Measurements from ENCODE around the gene ZNF521.

ZNF521 gene

GRCh38 chr18:25067275-25068025, 284.5 kb downstream of the ZNF521 start:
- Histone ChIP-seq H3K27ac (no peak overlapping the region), H3K4me1 (no peaks in the 10 kb centered on the region), H3K4me2 (no peak overlapping the region), H3K27me3 (no peaks in the 10 kb centered on the region), H4K20me1 (no peaks in the 10 kb centered on the region), H3K4me3 (no peak overlapping the region), H3K9ac (no peak overlapping the region), H3K36me3 (no peaks in the 10 kb centered on the region), H3K9me3 (no peaks in the 10 kb centered on the region)
- no peak for TF ChIP-seq Cebpa-rat (IDR thresholded peaks at IDR 0.05)

- Histone ChIP-seq H3K27me3 (no peaks in the 10 kb centered on the region), H3K9me3 (no peaks in the 10 kb centered on the region), H3K27ac (no peak overlapping the region), H4K20me1 (no peaks in the 10 kb centered on the region), H3K4me2 (no peak overlapping the region), H3K4me1 (no peaks in the 10 kb centered on the region), H3K9ac (no peak overlapping the region), H3K4me3 (no peak overlapping the region), H3K36me3 (no peaks in the 10 kb centered on the region)
- TF ChIP-seq Cebpa-rat (IDR thresholded peaks at IDR 0.05) = no peak
Measured at GRCh38 chr18:25066516-25066915, 285.4 kb downstream of the ZNF521 start.

- H4K20me1 ChIP-seq = no peaks in the 10 kb centered on the region
Measured at GRCh38 chr18:25062720-25063119, 289.2 kb downstream of the ZNF521 start.

DNA sequence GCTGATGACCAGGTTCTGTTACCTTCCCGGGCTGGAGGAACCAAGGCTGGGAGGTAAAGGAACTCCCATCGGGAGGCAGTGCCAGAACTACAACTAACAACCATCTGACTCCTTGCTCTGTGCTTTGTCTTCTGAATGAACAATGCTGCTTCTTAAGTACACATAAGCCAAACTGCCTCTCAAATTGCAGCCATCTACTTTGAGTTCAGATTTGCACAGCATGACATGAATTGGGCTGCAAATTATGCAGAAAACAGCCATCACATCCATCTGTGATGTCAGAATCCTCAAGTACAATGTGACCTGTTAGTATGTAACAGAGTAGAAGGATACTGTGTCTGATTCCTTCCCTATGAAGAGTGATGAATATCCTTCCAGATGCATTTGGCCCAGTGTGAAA, 290.6 kb downstream of the ZNF521 start:
- H3K4me3 ChIP-seq = no peak overlapping the region
- H4K20me1 ChIP-seq = no peaks in the 10 kb centered on the region
- no peak overlapping the region for H3K9ac ChIP-seq
- H3K4me1 ChIP-seq = no peaks in the 10 kb centered on the region
- TF ChIP-seq Cebpa-rat (IDR thresholded peaks at IDR 0.05) = no peak
- no peaks in the 10 kb centered on the region for H3K27me3 ChIP-seq
- no peak overlapping the region for H3K4me2 ChIP-seq
- no peaks in the 10 kb centered on the region for H3K36me3 ChIP-seq
- H3K27ac ChIP-seq = no peak overlapping the region
- no peaks in the 10 kb centered on the region for H3K9me3 ChIP-seq

More at GRCh38 chr18:25062720-25063119, 289.2 kb downstream of the ZNF521 start:
- Histone ChIP-seq H3K36me3 (no peaks in the 10 kb centered on the region), H3K9me3 (no peaks in the 10 kb centered on the region), H3K27ac (no peak overlapping the region), H3K27me3 (no peaks in the 10 kb centered on the region), H3K4me1 (no peaks in the 10 kb centered on the region), H3K4me3 (no peak overlapping the region), H3K4me2 (no peak overlapping the region), H3K9ac (no peak overlapping the region)
- no peak for TF ChIP-seq Cebpa-rat (IDR thresholded peaks at IDR 0.05)

DNA sequence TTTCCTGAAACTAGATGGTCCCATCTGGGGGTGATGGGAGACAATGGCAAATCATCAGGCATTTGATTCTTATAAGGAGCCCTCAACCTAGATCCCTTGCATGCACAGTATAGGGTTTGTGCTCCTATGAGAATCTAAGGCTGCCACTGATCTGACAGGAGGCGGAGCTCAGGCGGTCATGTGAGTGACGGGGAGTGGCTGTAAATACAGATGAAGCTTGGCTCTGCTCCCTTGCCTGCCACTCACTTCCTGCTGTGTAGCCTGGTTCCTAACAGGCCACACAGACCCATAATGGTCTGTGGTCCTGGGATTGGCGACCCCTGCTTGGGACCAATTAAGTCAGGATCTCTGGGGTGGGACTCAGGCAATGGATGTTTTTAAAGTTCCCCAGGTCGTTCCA, 293.4 kb downstream of the ZNF521 start:
- Histone ChIP-seq H3K27me3 (no peaks in the 10 kb centered on the region), H3K4me3 (no peak overlapping the region), H3K9me3 (no peaks in the 10 kb centered on the region), H3K36me3 (no peaks in the 10 kb centered on the region), H3K27ac (no peak overlapping the region), H4K20me1 (no peaks in the 10 kb centered on the region), H3K9ac (no peak overlapping the region), H3K4me2 (no peak overlapping the region), H3K4me1 (no peaks in the 10 kb centered on the region)
- no peak for TF ChIP-seq Cebpa-rat (IDR thresholded peaks at IDR 0.05)

- TF ChIP-seq Cebpa-rat (IDR thresholded peaks at IDR 0.05) = no peak
- Histone ChIP-seq H3K4me3 (no peak overlapping the region), H3K36me3 (no peaks in the 10 kb centered on the region), H3K27ac (no peak overlapping the region), H3K4me1 (no peaks in the 10 kb centered on the region), H3K9ac (no peak overlapping the region), H3K4me2 (no peak overlapping the region), H3K9me3 (no peaks in the 10 kb centered on the region), H4K20me1 (no peaks in the 10 kb centered on the region), H3K27me3 (no peaks in the 10 kb centered on the region)
Measured at GRCh38 chr18:25057491-25058050, 294.4 kb downstream of the ZNF521 start.

DNA sequence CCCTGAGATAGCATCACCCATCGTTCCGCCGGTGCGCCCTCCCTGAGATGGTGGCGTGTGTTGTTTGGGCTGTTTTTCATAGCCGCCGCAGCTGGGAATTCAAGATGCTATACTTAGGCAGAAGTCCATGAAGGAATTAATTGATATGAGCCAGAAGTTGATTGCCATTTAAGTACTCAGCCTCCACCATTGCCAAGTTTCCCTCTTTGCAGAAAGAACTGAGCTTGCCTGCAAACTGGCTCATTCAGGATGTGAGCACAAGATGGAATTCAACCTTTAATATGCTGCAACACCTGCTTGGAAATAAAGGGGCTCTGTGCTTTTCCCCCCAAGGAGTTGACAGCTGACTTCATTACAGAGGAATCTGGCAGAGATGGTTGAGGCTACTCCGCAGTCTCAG, 295.5 kb downstream of the ZNF521 start:
- Histone ChIP-seq H3K9me3 (no peaks in the 10 kb centered on the region), H3K27ac (no peak overlapping the region), H3K9ac (no peak overlapping the region), H4K20me1 (no peaks in the 10 kb centered on the region), H3K4me1 (no peaks in the 10 kb centered on the region), H3K4me3 (no peak overlapping the region), H3K36me3 (no peaks in the 10 kb centered on the region), H3K27me3 (no peaks in the 10 kb centered on the region), H3K4me2 (no peak overlapping the region)
- no peak for TF ChIP-seq Cebpa-rat (IDR thresholded peaks at IDR 0.05)

DNA sequence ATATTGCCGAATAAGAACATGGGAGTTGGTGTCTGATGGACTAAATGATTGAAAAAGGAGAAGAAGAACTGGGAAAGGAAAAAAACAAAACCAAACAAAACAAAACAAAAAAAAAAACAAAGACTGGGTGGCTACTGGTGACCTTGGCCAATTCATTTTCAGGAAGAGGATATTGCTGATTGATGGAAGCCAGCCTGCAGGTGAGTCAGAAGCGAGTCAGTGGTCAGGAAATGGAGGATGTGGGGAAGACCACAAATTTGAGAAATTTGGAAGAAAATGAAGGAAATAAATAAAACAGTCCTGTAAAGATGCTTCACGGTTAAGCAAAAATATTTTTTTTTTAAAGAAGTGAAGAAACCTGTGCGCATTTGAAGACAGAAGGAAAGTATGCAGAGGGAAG, 296.9 kb downstream of the ZNF521 start:
- H3K4me2 ChIP-seq = no peak overlapping the region
- no peak overlapping the region for H3K9ac ChIP-seq
- no peak overlapping the region for H3K27ac ChIP-seq
- H3K36me3 ChIP-seq = no peaks in the 10 kb centered on the region
- H4K20me1 ChIP-seq = no peaks in the 10 kb centered on the region
- H3K27me3 ChIP-seq = no peaks in the 10 kb centered on the region
- no peaks in the 10 kb centered on the region for H3K9me3 ChIP-seq
- H3K4me1 ChIP-seq = no peaks in the 10 kb centered on the region
- H3K4me3 ChIP-seq = no peak overlapping the region
- TF ChIP-seq Cebpa-rat (IDR thresholded peaks at IDR 0.05) = no peak

GRCh38 chr18:25053466-25053865, 298.5 kb downstream of the ZNF521 start:
- H3K27ac ChIP-seq = no peak overlapping the region
- H3K4me2 ChIP-seq = no peak overlapping the region
- H3K4me1 ChIP-seq = no peaks in the 10 kb centered on the region
- no peaks in the 10 kb centered on the region for H3K36me3 ChIP-seq
- no peak overlapping the region for H3K4me3 ChIP-seq
- H4K20me1 ChIP-seq = no peaks in the 10 kb centered on the region
- no peaks in the 10 kb centered on the region for H3K9me3 ChIP-seq
- H3K27me3 ChIP-seq = no peaks in the 10 kb centered on the region
- no peak for TF ChIP-seq Cebpa-rat (IDR thresholded peaks at IDR 0.05)
- no peak overlapping the region for H3K9ac ChIP-seq

- Histone ChIP-seq H4K20me1 (no peaks in the 10 kb centered on the region), H3K27ac (no peak overlapping the region), H3K9ac (no peak overlapping the region), H3K36me3 (no peaks in the 10 kb centered on the region), H3K9me3 (no peaks in the 10 kb centered on the region), H3K27me3 (no peaks in the 10 kb centered on the region), H3K4me3 (no peak overlapping the region), H3K4me1 (no peaks in the 10 kb centered on the region), H3K4me2 (no peak overlapping the region)
- TF ChIP-seq Cebpa-rat (IDR thresholded peaks at IDR 0.05) = no peak
Measured at GRCh38 chr18:25052511-25052921, 299.4 kb downstream of the ZNF521 start.

Data from BLaER1 (cell line).